Measurements from ENCODE around the gene CIAPIN1. TPM values are rescaled to one million over a fixed set of nuclear protein-coding genes. Genes with fewer than 3 reads are reported as not detected.

CIAPIN1 gene
- total RNA-seq (2022) (98.3 and 103 TPM in 2 replicates), Bru-seq, nascent RNA (percentile 84 among the genes with signal in this experiment), BruChase-seq, experiment 1, labeled RNA remaining after a 2-hour chase (percentile 83 among the genes with signal in this experiment), BruChase-seq, experiment 2, labeled RNA remaining after a 6-hour chase (percentile 88 among the genes with signal in this experiment)
- long read RNA-seq, transcript CIAPIN1-201 (9 exons, 2,182 nt), result major isoform, 276 of 392 reads
- long read RNA-seq, transcript CIAPIN1-209 (9 exons, 2,016 nt), result minor isoform, 44 of 392 reads
- long read RNA-seq, transcript CIAPIN1-213 (8 exons, 1,559 nt), result minor isoform, 12 of 392 reads
- long read RNA-seq, partial matches to known transcripts, result 32 of 392 reads
- long read RNA-seq, other reads (novel, unspliced or antisense), result 28 of 392 reads

GRCh38 chr16:57447186-57447962 lies at the start of gene CIAPIN1, which contains the start of gene COQ9:
CIAPIN1 (minus strand) TSS chr16:57447385; CDS start chr16:57440928, 6,457 bp downstream.
COQ9 (plus strand) TSS chr16:57447479; CDS start chr16:57447506, 27 bp downstream.
- Histone ChIP-seq H3K27me3 (replicated peaks; ENCODE audit: control insufficient read depth, insufficient read depth, low read length) (no peaks in the 10 kb centered on the region), H3K4me1 (peaks cover 3% of the 10 kb centered on the region; the same call in 1 of the 2 replicates), H3K4me3 (ENCODE audit: low read depth, low read length) (peak within 1 kb of the TSS; percentile 93), H3K36me3 (ENCODE audit: control insufficient read depth, insufficient read depth, low read length) (0 out of 2 replicates have a peak, but pooled peaks cover 1% of the 10 kb centered on the region), H3K9me3 (no peaks in the 10 kb centered on the region)
- no peaks in the 10 kb centered on the region for H3K9me3 Mint-ChIP-seq (ENCODE audit: unreplicated experiment)
- intact Hi-C loops (cut with micrococcal nuclease; ENCODE audit: unreplicated experiment), result loop anchor here (1.0 kb wide), 1 partner anchor 15 kb away; the partner anchor contains the start of gene POLR2C
- H3K4me3 Mint-ChIP-seq (ENCODE audit: unreplicated experiment), result peak within 1 kb of the TSS; percentile 90
- peaks cover 30% of the 10 kb centered on the region for H3K36me3 Mint-ChIP-seq (ENCODE audit: insufficient read depth, unreplicated experiment)
- peaks cover 5% of the 10 kb centered on the region for H3K4me1 Mint-ChIP-seq (ENCODE audit: low read depth, unreplicated experiment)
- no peaks in the 10 kb centered on the region for H3K27me3 Mint-ChIP-seq (ENCODE audit: insufficient read depth, unreplicated experiment)
- peak within 1 kb of the TSS; percentile 97 for H3K27ac Mint-ChIP-seq (ENCODE audit: unreplicated experiment)
- POLR2A ChIA-PET, result interaction anchor here (0.6 to 1.6 kb wide), 16 partner anchors 9 to 1036 kb away, joined by 3 to 16 read pairs (median 6); partner anchors contain the start of genes ARL2BP, KATNB1, POLR2C and PSME3IP1
- TF ChIP-seq CTCF (IDR thresholded peaks at IDR 0.05; ENCODE audit: insufficient read depth in 1 of 2, low read depth in 1 of 2, low read length in 1 of 2, severe bottlenecking in 1 of 2, unreplicated experiment in 1 of 2), result no peak
- DNase-seq, result peak; percentile 96 to 97
- no TSS peak for BruUV-seq (replicated peaks)
- CTCF ChIA-PET, result interaction anchor here (0.6 to 2.1 kb wide), 12 partner anchors 14 to 288 kb away, joined by 3 to 13 read pairs (median 4); partner anchors contain the start of gene POLR2C

DNA sequence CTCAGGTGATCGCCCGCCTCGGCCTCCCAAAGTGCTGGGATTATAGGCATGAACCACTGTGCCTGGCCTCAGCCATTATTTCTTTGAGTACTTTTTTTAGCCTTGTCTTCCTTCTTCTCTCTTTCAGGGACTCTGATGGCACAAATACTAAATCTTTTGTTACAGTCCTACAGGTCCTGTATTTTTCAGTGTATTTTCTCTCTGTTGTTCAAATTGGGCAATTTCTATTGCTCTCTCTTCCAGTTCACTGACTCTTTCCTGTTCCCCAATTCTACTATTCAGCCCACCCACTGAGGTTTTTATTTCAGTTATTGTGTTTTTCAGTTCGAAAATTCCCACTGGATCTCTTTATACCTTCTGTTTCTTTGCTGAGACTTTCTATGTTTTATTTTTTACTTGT lies 46.6 kb upstream of the CIAPIN1 start:
- Mint-ChIP-seq H3K4me1 (ENCODE audit: low read depth, unreplicated experiment) (no peaks in the 10 kb centered on the region), H3K27me3 (ENCODE audit: insufficient read depth, unreplicated experiment) (no peaks in the 10 kb centered on the region)
- no peak for TF ChIP-seq CTCF (IDR thresholded peaks at IDR 0.05; ENCODE audit: insufficient read depth in 1 of 2, low read depth in 1 of 2, low read length in 1 of 2, severe bottlenecking in 1 of 2, unreplicated experiment in 1 of 2)

GRCh38 chr16:57489229-57489628 lies 42.0 kb upstream of the CIAPIN1 start:
- Mint-ChIP-seq H3K4me1 (ENCODE audit: low read depth, unreplicated experiment) (peaks cover 27% of the 10 kb centered on the region), H3K36me3 (ENCODE audit: insufficient read depth, unreplicated experiment) (peaks cover 6% of the 10 kb centered on the region), H3K9me3 (ENCODE audit: unreplicated experiment) (no peaks in the 10 kb centered on the region), H3K27ac (ENCODE audit: unreplicated experiment) (no peak overlapping the region), H3K27me3 (ENCODE audit: insufficient read depth, unreplicated experiment) (no peaks in the 10 kb centered on the region), H3K4me3 (ENCODE audit: unreplicated experiment) (no peak overlapping the region)
- Histone ChIP-seq H3K9me3 (no peaks in the 10 kb centered on the region), H3K4me3 (ENCODE audit: low read depth, low read length) (no peak overlapping the region), H3K36me3 (ENCODE audit: control insufficient read depth, insufficient read depth, low read length) (no peaks in the 10 kb centered on the region), H3K27me3 (replicated peaks; ENCODE audit: control insufficient read depth, insufficient read depth, low read length) (no peaks in the 10 kb centered on the region), H3K4me1 (peaks cover 19% of the 10 kb centered on the region)
- intact Hi-C loops (cut with micrococcal nuclease; ENCODE audit: unreplicated experiment), result no loop called here
- POLR2A ChIA-PET, result no interaction called here
- CTCF ChIA-PET, result no interaction called here
- TF ChIP-seq CTCF (IDR thresholded peaks at IDR 0.05; ENCODE audit: insufficient read depth in 1 of 2, low read depth in 1 of 2, low read length in 1 of 2, severe bottlenecking in 1 of 2, unreplicated experiment in 1 of 2), result no peak
- peak in 1 of 2 experiments; percentile 27 for DNase-seq
- BruUV-seq (replicated peaks), result no TSS peak

More for the DNA sequence above, 46.6 kb upstream of the CIAPIN1 start:
- Histone ChIP-seq H3K27me3 (replicated peaks; ENCODE audit: control insufficient read depth, insufficient read depth, low read length) (no peaks in the 10 kb centered on the region), H3K4me1 (no peaks in the 10 kb centered on the region), H3K4me3 (ENCODE audit: low read depth, low read length) (no peak overlapping the region), H3K36me3 (ENCODE audit: control insufficient read depth, insufficient read depth, low read length) (no peaks in the 10 kb centered on the region), H3K9me3 (no peaks in the 10 kb centered on the region)
- ChIA-PET POLR2A (no interaction called here), CTCF (interaction anchor here (0.5 kb wide), 1 partner anchor 191 kb away, joined by 5 read pairs; no protein-coding TSS in a partner anchor)
- H3K4me3 Mint-ChIP-seq (ENCODE audit: unreplicated experiment), result no peak overlapping the region
- no peak overlapping the region for H3K27ac Mint-ChIP-seq (ENCODE audit: unreplicated experiment)
- no peaks in the 10 kb centered on the region for H3K9me3 Mint-ChIP-seq (ENCODE audit: unreplicated experiment)
- intact Hi-C loops (cut with micrococcal nuclease; ENCODE audit: unreplicated experiment), result no loop called here
- BruUV-seq (replicated peaks), result no TSS peak
- H3K36me3 Mint-ChIP-seq (ENCODE audit: insufficient read depth, unreplicated experiment), result no peaks in the 10 kb centered on the region
- DNase-seq, result no peak
